Measurements from ENCODE around the gene CCDC188. TPM values are rescaled to one million over a fixed set of nuclear protein-coding genes. Genes with fewer than 3 reads are reported as not detected.

Gene CCDC188
- total and polyA plus RNA-seq, 8 donors, result 0.10 to 40.8 (median 0.76) TPM; not detected in 1

DNA sequence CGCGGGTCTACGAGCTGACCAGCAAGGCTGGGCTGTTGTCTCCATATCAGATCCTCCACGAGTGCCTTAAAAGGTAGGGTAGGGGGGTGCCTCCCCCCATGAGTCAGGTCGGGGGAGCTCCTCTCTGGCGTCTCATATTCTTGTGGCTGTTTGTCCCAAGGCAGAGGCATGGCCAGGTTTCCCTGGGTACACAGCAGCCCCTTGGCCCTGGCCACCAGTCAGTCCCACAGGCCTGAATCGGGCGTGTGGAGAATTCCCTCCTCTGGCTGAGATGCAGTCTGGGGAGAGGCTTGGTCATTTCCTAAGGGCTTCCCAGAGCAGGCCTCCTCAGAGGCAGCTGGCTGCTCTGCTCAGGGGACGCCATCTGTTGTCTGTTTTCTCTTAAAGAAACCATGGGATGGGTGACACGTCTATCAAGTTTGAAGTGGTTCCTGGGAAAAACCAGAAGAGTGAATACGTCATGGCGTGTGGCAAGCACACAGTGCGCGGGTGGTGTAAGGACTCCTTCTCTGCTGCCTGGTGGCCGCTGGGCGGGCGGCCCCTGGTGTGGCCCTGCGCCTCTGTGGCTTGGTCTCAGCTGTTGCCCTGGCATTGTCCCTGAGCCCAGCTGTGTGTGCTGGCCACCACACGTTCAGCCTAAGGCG is 44.5 kb downstream of the CCDC188 start:
- Histone ChIP-seq H3K9me3 (no peaks in the 10 kb centered on the region), H3K4me1 (peaks cover 0 to 2% (median 0%) of the 10 kb centered on the region in 4 donors), H3K27ac (no peak overlapping the region), H3K36me3 (peaks cover 71 to 100% (median 98%) of the 10 kb centered on the region in 4 donors), H3K27me3 (no peaks in the 10 kb centered on the region), H3K4me3 (no peak overlapping the region)
- WGBS, 5 donors, result 79 to 91% (median 89%) methylated on average over 20 of the region's 20 CpGs
- TF ChIP-seq EP300 (IDR thresholded peaks at IDR 0.05) (no peak), POLR2AphosphoS5 (IDR thresholded peaks at IDR 0.05) (no peak), POLR2A (IDR thresholded peaks at IDR 0.05) (no peak), CTCF (IDR thresholded peaks at IDR 0.05) (no peak)
- DNase-seq, result no peak
- intact Hi-C loops (cut with DNase I; ENCODE audit: low total_unique reads), result no loop called here

DNA sequence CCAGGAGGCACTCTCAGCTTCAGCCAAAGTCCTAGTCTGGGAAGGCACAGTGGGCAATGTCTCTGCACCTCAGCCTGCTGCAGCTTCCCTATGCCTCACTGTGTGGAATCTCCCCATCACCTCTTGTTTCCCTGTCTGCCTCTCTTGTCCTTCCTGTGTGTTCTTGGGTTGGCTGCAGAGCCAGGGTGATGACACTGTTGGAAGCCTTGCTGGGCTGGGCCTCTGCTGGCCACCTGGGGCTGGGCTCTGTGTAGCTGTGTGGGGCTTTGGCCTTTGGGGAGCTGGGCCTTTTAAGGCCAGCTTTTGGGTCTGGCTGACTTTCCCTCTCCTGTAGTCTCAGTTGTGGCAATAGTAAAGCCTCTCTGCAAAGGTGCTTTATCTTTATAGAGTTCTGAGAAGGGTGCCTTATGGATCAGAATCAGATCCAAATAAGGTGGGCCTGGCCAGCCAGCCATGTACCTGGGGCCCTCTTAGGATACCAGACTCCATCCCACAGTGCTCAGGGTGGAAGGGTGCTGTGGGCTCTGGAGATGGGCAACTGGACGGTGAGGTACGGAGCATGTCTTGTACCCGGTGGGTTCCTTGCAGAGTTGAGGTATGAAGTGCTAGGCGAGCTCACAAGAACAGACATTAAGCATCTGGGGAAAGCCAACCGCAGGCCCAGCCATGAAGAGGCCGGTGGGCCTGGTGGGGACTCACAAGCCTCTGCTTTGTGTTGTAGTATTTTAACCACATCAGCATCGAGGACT is 45.2 kb downstream of the CCDC188 start:
- H3K36me3 ChIP-seq, result peaks cover 77 to 100% (median 98%) of the 10 kb centered on the region in 4 donors
- H3K4me3 ChIP-seq, result no peak overlapping the region
- no peaks in the 10 kb centered on the region for H3K9me3 ChIP-seq
- no peak overlapping the region for H3K27ac ChIP-seq
- H3K27me3 ChIP-seq, result no peaks in the 10 kb centered on the region
- no peak for DNase-seq
- no peaks in the 10 kb centered on the region for H3K4me1 ChIP-seq
- WGBS, 5 donors, result 94 to 99% (median 97%) methylated on average over 7 of the region's 7 CpGs
- TF ChIP-seq POLR2A (IDR thresholded peaks at IDR 0.05), result no peak
- TF ChIP-seq POLR2AphosphoS5 (IDR thresholded peaks at IDR 0.05), result no peak
- intact Hi-C loops (cut with DNase I; ENCODE audit: low total_unique reads), result no loop called here

DNA sequence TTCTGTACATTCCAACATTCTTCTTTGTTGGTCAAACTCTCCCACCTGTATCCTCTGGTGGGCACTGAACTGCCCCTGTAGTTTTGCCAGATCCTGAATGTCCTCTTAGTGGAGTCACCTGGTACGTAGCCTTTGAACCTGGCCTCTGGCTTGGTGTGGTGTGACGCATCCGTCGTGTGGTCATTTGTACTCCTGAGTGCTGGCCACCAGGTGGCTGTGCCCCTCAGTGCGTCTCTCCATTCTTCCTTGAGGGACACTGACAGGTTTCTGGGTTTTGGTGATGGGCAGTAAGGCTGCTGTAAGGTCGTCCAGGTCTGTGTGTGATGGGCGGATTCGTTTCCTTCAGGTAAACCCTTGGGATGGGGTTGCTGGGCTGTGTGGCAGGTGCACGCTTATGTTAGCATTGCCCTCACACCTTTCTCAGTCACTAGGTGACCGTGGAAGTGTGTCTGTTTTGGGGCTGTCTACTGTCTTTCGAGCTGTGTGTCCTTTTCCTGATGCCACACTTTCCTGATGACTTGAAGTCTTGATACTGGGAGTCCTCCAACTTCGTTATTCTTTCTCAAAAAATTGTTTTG is 48.6 kb downstream of the CCDC188 start:
- DNase-seq, result no peak
- WGBS, 5 donors, result 89 to 92% (median 92%) methylated on average over 12 of the region's 12 CpGs
- H3K4me3 ChIP-seq, result no peak overlapping the region
- no peaks in the 10 kb centered on the region for H3K27me3 ChIP-seq
- TF ChIP-seq EP300 (IDR thresholded peaks at IDR 0.05), result no peak
- TF ChIP-seq POLR2A (IDR thresholded peaks at IDR 0.05), result no peak
- TF ChIP-seq CTCF (IDR thresholded peaks at IDR 0.05), result no peak
- no peak for TF ChIP-seq POLR2AphosphoS5 (IDR thresholded peaks at IDR 0.05)
- H3K27ac ChIP-seq, result no peak overlapping the region
- peaks cover 66 to 100% (median 98%) of the 10 kb centered on the region in 4 donors for H3K36me3 ChIP-seq
- peaks cover 0 to 6% (median 0%) of the 10 kb centered on the region in 4 donors for H3K4me1 ChIP-seq
- H3K9me3 ChIP-seq, result no peaks in the 10 kb centered on the region
- intact Hi-C loops (cut with DNase I; ENCODE audit: low total_unique reads), result no loop called here

DNA sequence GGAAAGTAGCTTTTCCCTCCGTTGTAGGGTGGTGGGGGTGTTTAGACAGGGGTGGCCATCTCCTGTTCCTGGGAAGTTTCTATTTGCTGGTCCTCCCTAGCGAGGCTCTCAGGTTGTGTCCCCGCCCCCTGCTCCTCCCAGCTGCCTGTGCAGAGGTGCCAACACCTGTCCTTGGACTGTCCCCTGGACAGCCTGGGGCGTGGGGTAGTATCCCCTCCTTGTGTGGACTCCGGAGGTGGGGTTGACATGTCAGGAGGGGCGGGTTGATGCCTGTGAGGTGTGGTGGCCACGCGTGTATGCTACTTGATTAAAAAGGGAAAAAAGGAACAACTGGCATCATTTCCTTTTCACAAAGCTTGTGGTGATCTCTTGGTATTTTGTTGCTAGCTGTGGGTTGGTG is 49.2 kb downstream of the CCDC188 start:
- Histone ChIP-seq H3K27me3 (no peaks in the 10 kb centered on the region), H3K36me3 (peaks cover 61 to 100% (median 98%) of the 10 kb centered on the region in 4 donors), H3K27ac (no peak overlapping the region), H3K4me1 (peaks cover 0 to 6% (median 0%) of the 10 kb centered on the region in 4 donors), H3K4me3 (no peak overlapping the region), H3K9me3 (peaks cover 0 to under 1% (median 0%) of the 10 kb centered on the region in 4 donors)
- no peak for DNase-seq
- 67 to 83% (median 75%) methylated on average over 8 of the region's 8 CpGs for WGBS, 5 donors
- intact Hi-C loops (cut with DNase I; ENCODE audit: low total_unique reads), result no loop called here
- TF ChIP-seq POLR2AphosphoS5 (IDR thresholded peaks at IDR 0.05) (no peak), EP300 (IDR thresholded peaks at IDR 0.05) (no peak), POLR2A (IDR thresholded peaks at IDR 0.05) (no peak), CTCF (IDR thresholded peaks at IDR 0.05) (no peak)
